ENCODE measurements around the gene HAUS3. TPM values are rescaled to one million over a fixed set of nuclear protein-coding genes. Genes with fewer than 3 reads are reported as not detected.

Gene HAUS3
- total RNA-seq, 4 donors from 2014 or later, result 8.9 to 13.0 (median 10.7) TPM

- DNase-seq, result no peak
- intact Hi-C loops (cut with DNase I), result no loop called here
- TF ChIP-seq CTCF (IDR thresholded peaks at IDR 0.05) (no peak), POLR2A (IDR thresholded peaks at IDR 0.05) (no peak)
- Histone ChIP-seq H3K4me3 (no peak overlapping the region), H3K27ac (no peak overlapping the region), H3K36me3 (peaks cover 0 to 22% (median 0%) of the 10 kb centered on the region in 3 donors), H3K27me3 (no peaks in the 10 kb centered on the region), H3K4me1 (no peaks in the 10 kb centered on the region), H3K9me3 (no peaks in the 10 kb centered on the region)
- 87 to 89% methylated on average over 10 to 18 of the region's 21 CpGs for WGBS, 2 donors
These were observed 32.6 kb upstream of the HAUS3 start for GRCh38 chr4:2274320-2275043.

GRCh38 chr4:2273657-2274319, 31.9 kb upstream of the HAUS3 start:
- no peaks in the 10 kb centered on the region for H3K27me3 ChIP-seq
- DNase-seq, result no peak
- H3K4me3 ChIP-seq, result no peak overlapping the region
- 94% methylated on average over 5 of the region's 24 CpGs; no CpG with 5 or more reads in 1 of the 2 donors for WGBS, 2 donors
- TF ChIP-seq POLR2A (IDR thresholded peaks at IDR 0.05) (no peak), CTCF (IDR thresholded peaks at IDR 0.05) (no peak)
- peaks cover 0 to 22% (median 0%) of the 10 kb centered on the region in 3 donors for H3K36me3 ChIP-seq
- H3K27ac ChIP-seq, result no peak overlapping the region
- no peaks in the 10 kb centered on the region for H3K4me1 ChIP-seq
- intact Hi-C loops (cut with DNase I), result no loop called here
- H3K9me3 ChIP-seq, result no peaks in the 10 kb centered on the region

DNA sequence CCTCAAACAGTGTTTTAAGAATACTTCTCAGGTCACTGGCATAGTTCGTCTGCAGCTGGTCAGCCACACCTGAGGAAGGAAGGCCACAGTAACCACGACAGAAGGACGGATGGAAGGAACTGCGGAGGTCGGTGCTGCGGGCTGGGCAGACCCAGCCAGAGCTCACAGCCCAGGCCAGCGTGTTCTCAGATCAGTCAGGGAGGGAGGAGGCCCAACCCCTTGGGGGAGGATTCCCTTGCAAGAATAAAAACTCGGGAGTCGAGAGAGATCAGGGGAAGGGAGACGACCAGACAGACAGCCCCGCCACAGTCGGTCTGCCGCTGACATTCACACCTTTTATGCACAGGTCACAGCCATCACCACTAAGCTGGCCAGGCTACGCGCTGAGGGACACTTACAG, 31.3 kb upstream of the HAUS3 start:
- no peak for DNase-seq

DNA sequence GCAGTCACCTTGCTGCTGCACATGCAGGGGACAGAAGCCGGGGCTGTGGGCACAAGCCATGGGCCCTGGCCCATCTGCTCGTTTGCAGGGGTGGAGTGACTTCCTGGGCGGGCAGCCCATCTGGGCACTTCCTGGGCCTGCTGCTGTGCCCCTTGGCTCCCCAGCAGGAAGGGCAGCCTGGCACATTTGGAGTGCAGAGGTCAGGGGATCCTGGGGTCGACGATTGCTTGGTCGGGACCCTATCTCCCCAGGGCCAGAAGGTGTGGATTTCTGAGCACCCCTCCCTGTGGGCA, 30.9 kb upstream of the HAUS3 start:
- no peaks in the 10 kb centered on the region for H3K4me1 ChIP-seq
- TF ChIP-seq CTCF (IDR thresholded peaks at IDR 0.05), result no peak
- TF ChIP-seq POLR2A (IDR thresholded peaks at IDR 0.05), result no peak
- 100% methylated on average over 1 of the region's 6 CpGs; no CpG with 5 or more reads in 1 of the 2 donors for WGBS, 2 donors

More for the DNA sequence above, 31.3 kb upstream of the HAUS3 start:
- Histone ChIP-seq H3K9me3 (no peaks in the 10 kb centered on the region), H3K27ac (no peak overlapping the region), H3K36me3 (peaks cover 0 to 22% (median 0%) of the 10 kb centered on the region in 3 donors), H3K4me3 (no peak overlapping the region), H3K27me3 (no peaks in the 10 kb centered on the region), H3K4me1 (no peaks in the 10 kb centered on the region)
- TF ChIP-seq CTCF (IDR thresholded peaks at IDR 0.05) (no peak), POLR2A (IDR thresholded peaks at IDR 0.05) (no peak)
- WGBS, 2 donors, result 88 to 100% methylated on average over 1 to 12 of the region's 15 CpGs
- intact Hi-C loops (cut with DNase I), result no loop called here

More for the DNA sequence above, 30.9 kb upstream of the HAUS3 start:
- H3K9me3 ChIP-seq, result no peaks in the 10 kb centered on the region
- H3K36me3 ChIP-seq, result peaks cover 0 to 22% (median 0%) of the 10 kb centered on the region in 3 donors
- no peak for DNase-seq
- no peaks in the 10 kb centered on the region for H3K27me3 ChIP-seq
- H3K4me3 ChIP-seq, result no peak overlapping the region
- intact Hi-C loops (cut with DNase I), result no loop called here
- H3K27ac ChIP-seq, result no peak overlapping the region

All from esophagus squamous epithelium (tissue), 5 donors.